ENCODE data around the gene RASA2. TPM values are rescaled to one million over a fixed set of nuclear protein-coding genes. Genes with fewer than 3 reads are reported as not detected.

RASA2 gene
- polyA plus RNA-seq, 1 donor from 2014 or later: 37.5 TPM

GRCh38 chr3:141649871-141650270 lies 163.0 kb downstream of the RASA2 start:
- Histone ChIP-seq H3K36me3 (ENCODE audit: insufficient read depth, low read length) (no peaks in the 10 kb centered on the region), H4K20me1 (ENCODE audit: insufficient read depth) (no peaks in the 10 kb centered on the region), H3K9me2 (ENCODE audit: insufficient read depth, low read length) (no peaks in the 10 kb centered on the region), H3K9ac (ENCODE audit: low read length) (no peak overlapping the region), H3K9me3 (ENCODE audit: low read length) (no peaks in the 10 kb centered on the region), H3K27me3 (ENCODE audit: insufficient read depth, low read depth, low read length) (no peaks in the 10 kb centered on the region), H3K27ac (ENCODE audit: low read length) (no peak overlapping the region), H2AFZ (ENCODE audit: low read depth, low read length) (no peak overlapping the region), H3K4me3 (ENCODE audit: low read length) (no peak overlapping the region), H3K79me2 (replicated peaks; ENCODE audit: insufficient read depth, low read length) (no peaks in the 10 kb centered on the region), H3F3A (ENCODE audit: insufficient read depth, low read length, poor library complexity, severe bottlenecking) (no peaks in the 10 kb centered on the region), H3K4me2 (ENCODE audit: low read length) (no peak overlapping the region)
- TF ChIP-seq MXI1 (conservative IDR thresholded peaks at IDR 0.05; ENCODE audit: poor library complexity, severe bottlenecking): no peak
- no peak for TF ChIP-seq CTCF (IDR thresholded peaks at IDR 0.05; ENCODE audit: poor library complexity, severe bottlenecking)
- TF ChIP-seq SMC3 (conservative IDR thresholded peaks at IDR 0.05; ENCODE audit: poor library complexity): no peak
- TF ChIP-seq REST (IDR thresholded peaks at IDR 0.05; ENCODE audit: borderline replicate concordance): no peak
- no peak for TF ChIP-seq EP300 (conservative IDR thresholded peaks at IDR 0.05; ENCODE audit: poor library complexity, severe bottlenecking)
- TF ChIP-seq POLR2AphosphoS5 (IDR thresholded peaks at IDR 0.05): no peak
- no peak for TF ChIP-seq TAF1 (IDR thresholded peaks at IDR 0.05; ENCODE audit: low read depth)
- TF ChIP-seq EZH2 (IDR thresholded peaks at IDR 0.05; ENCODE audit: borderline replicate concordance, insufficient read depth, low read length, poor library complexity, severe bottlenecking): no peak
- no peak for TF ChIP-seq RAD21 (conservative IDR thresholded peaks at IDR 0.05)

- no peaks in the 10 kb centered on the region for H3K36me3 ChIP-seq (ENCODE audit: insufficient read depth, low read length)
- no peaks in the 10 kb centered on the region for H3K9me3 ChIP-seq (ENCODE audit: low read length)
- H3K27ac ChIP-seq (ENCODE audit: low read length): no peak overlapping the region
- no peaks in the 10 kb centered on the region for H3K9me2 ChIP-seq (ENCODE audit: insufficient read depth, low read length)
- H4K20me1 ChIP-seq (ENCODE audit: insufficient read depth): no peaks in the 10 kb centered on the region
- H3K9ac ChIP-seq (ENCODE audit: low read length): no peak overlapping the region
- TF ChIP-seq MXI1 (conservative IDR thresholded peaks at IDR 0.05; ENCODE audit: poor library complexity, severe bottlenecking) (no peak), REST (IDR thresholded peaks at IDR 0.05; ENCODE audit: borderline replicate concordance) (no peak), EP300 (conservative IDR thresholded peaks at IDR 0.05; ENCODE audit: poor library complexity, severe bottlenecking) (no peak), SMC3 (conservative IDR thresholded peaks at IDR 0.05; ENCODE audit: poor library complexity) (no peak), CTCF (IDR thresholded peaks at IDR 0.05; ENCODE audit: poor library complexity, severe bottlenecking) (no peak), RAD21 (conservative IDR thresholded peaks at IDR 0.05) (no peak), POLR2AphosphoS5 (IDR thresholded peaks at IDR 0.05) (no peak), TAF1 (IDR thresholded peaks at IDR 0.05; ENCODE audit: low read depth) (no peak), EZH2 (IDR thresholded peaks at IDR 0.05; ENCODE audit: borderline replicate concordance, insufficient read depth, low read length, poor library complexity, severe bottlenecking) (no peak)
- no peaks in the 10 kb centered on the region for H3K79me2 ChIP-seq (replicated peaks; ENCODE audit: insufficient read depth, low read length)
- no peaks in the 10 kb centered on the region for H3F3A ChIP-seq (ENCODE audit: insufficient read depth, low read length, poor library complexity, severe bottlenecking)
- H3K27me3 ChIP-seq (ENCODE audit: insufficient read depth, low read depth, low read length): no peaks in the 10 kb centered on the region
- no peak overlapping the region for H2AFZ ChIP-seq (ENCODE audit: low read depth, low read length)
- H3K4me2 ChIP-seq (ENCODE audit: low read length): no peak overlapping the region
- H3K4me3 ChIP-seq (ENCODE audit: low read length): no peak overlapping the region
Observed at GRCh38 chr3:141650783-141651182, 164.0 kb downstream of the RASA2 start.
